ENCODE results near the gene XYLT1. TPM values are rescaled to one million over a fixed set of nuclear protein-coding genes. Genes with fewer than 3 reads are reported as not detected.

XYLT1 gene
- total RNA-seq, 1 donor from 2014 or later, result 0.23 TPM

- DNase-seq (ENCODE audit: low read depth), result no peak
- no peak for TF ChIP-seq CTCF (conservative IDR thresholded peaks at IDR 0.05; ENCODE audit: low read depth, low read length)
- no peak overlapping the region for H3K4me3 ChIP-seq (ENCODE audit: low read depth, low read length)
Observed at GRCh38 chr16:17138801-17139200, 332.0 kb downstream of the XYLT1 start.

DNA sequence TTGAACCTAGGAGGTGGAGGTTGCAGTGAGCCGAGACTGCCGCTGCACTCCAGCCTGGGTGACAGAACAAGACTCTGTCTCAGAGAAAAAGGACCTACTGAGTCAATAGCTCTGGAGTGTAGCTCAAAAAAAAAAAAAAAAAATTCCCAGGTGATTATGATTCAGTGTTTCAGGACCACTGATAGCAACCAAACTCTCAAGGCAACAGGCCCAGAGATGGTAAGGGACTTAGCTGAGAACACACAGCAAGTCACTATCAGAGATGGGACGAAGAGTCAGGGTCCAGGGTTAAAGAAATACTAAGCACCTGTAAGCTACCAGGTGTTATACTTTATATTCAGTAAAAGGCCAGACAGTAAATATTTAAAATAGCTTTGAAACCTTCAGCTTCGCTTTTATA is 335.3 kb downstream of the XYLT1 start:
- no peak overlapping the region for H3K4me3 ChIP-seq (ENCODE audit: low read depth, low read length)
- DNase-seq (ENCODE audit: low read depth), result no peak
- no peak for TF ChIP-seq CTCF (conservative IDR thresholded peaks at IDR 0.05; ENCODE audit: low read depth, low read length)

GRCh38 chr16:17134586-17134985 is 336.2 kb downstream of the XYLT1 start:
- no peak for TF ChIP-seq CTCF (conservative IDR thresholded peaks at IDR 0.05; ENCODE audit: low read depth, low read length)
- no peak for DNase-seq (ENCODE audit: low read depth)
- H3K4me3 ChIP-seq (ENCODE audit: low read depth, low read length), result no peak overlapping the region

DNA sequence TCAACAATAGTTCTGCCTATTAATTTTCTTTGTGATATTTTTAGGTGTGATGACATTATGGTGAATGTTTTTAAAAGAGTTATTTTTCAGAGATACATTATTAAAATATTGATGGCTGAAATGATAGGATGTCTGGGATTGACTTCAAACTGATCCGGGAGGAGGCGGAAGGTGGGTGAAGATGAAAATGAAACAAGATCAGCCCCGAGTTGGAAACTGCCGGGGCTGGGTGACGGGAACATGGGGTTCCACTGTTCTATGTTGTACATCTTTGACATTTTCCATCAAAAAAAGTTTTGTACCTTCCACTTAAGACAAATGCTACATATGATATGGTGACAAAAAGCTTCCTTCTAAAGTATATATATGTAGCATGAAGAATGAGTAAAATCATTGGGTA is 336.9 kb downstream of the XYLT1 start:
- TF ChIP-seq CTCF (conservative IDR thresholded peaks at IDR 0.05; ENCODE audit: low read depth, low read length), result no peak
- H3K4me3 ChIP-seq (ENCODE audit: low read depth, low read length), result no peak overlapping the region

DNA sequence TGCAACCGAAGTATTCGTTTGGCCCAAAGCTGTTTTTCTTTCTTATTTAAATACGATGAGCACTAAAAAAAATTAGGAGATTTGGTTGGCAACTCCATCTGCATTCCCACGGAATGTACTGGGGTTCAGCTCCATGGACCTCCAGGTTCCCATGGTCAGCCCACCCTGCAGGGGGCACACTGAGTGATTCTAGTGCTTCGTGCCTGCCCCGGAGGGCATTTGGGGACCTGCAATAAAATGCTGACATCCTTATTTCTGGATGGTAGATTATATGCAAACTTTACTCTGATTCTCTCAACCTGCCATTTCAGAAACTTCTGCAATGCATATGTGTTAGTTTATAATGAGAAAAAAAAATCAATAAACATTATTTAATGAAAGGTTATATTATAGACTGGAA is 339.4 kb downstream of the XYLT1 start:
- no peak for DNase-seq (ENCODE audit: low read depth)
- no peak for TF ChIP-seq CTCF (conservative IDR thresholded peaks at IDR 0.05; ENCODE audit: low read depth, low read length)
- no peak overlapping the region for H3K4me3 ChIP-seq (ENCODE audit: low read depth, low read length)

More for the DNA sequence above, 336.9 kb downstream of the XYLT1 start:
- DNase-seq (ENCODE audit: low read depth), result no peak

DNA sequence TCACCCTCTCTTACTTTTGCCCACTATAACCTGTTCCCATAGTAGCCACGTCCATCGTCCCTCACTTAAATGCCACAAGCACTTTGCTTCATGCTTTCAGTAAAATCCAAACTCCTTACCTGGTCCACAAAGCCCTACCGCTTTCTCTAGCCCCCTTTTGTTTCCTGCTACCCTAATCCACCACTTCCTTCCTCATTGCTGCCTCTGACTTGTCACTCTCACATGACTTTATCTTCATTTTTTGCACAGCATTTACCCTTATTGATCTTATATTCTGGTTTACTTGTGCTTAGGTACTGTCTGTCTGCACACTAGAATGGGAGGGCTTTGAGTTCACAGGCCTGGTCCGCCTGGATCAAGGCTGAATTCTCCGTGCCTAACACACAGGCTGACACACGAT is 340.0 kb downstream of the XYLT1 start:
- TF ChIP-seq CTCF (conservative IDR thresholded peaks at IDR 0.05; ENCODE audit: low read depth, low read length), result no peak
- no peak for DNase-seq (ENCODE audit: low read depth)
- H3K4me3 ChIP-seq (ENCODE audit: low read depth, low read length), result no peak overlapping the region

DNA sequence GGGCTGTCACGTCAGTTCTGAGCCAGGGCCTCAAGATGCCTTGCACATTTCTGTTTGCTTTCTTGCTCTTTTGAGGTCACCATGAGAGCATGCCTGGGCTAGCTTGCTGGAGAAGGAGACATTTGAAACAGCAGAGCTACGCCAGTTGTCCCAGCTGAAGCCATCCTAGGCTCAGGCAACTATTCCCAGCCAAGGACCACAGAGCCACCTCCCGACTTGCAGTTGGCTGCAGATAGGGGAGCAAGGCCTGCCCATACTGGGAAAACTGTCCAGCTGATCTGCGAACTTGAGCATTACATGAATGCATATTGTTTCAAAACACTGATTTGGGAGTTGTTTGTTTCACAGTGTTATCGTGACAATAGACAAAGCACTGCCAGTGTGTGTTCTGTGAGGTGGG is 340.8 kb downstream of the XYLT1 start:
- DNase-seq (ENCODE audit: low read depth), result no peak
- H3K4me3 ChIP-seq (ENCODE audit: low read depth, low read length), result no peak overlapping the region
- TF ChIP-seq CTCF (conservative IDR thresholded peaks at IDR 0.05; ENCODE audit: low read depth, low read length), result no peak
